Peyer's patch (tissue), 4 donors: ENCODE measurements around the gene SUGCT. TPM values are rescaled to one million over a fixed set of nuclear protein-coding genes. Genes with fewer than 3 reads are reported as not detected.

Experiments used
- DNase-seq, 3 donors: peaks; one replicate each; pipeline ENCODE4 v3.0.0-alpha.2; 2017 to 2019
- H3K27ac ChIP-seq, 4 donors: fragments of 200-600 bp; sonication (generic); one replicate each; pipeline ENCODE4 v1.5.1; 2016 to 2019
- H3K27me3 ChIP-seq, 2 donors: fragments of 200-600 bp; sonication (generic); one replicate each; pipeline ENCODE4 v1.5.1; 2019
- H3K36me3 ChIP-seq, 3 donors: fragments of 200-600 bp; sonication (generic); one replicate each; pipeline ENCODE4 v1.5.1; 2016 to 2019
- H3K4me1 ChIP-seq, 4 donors: fragments of 200-600 bp; sonication (generic); one replicate each; pipeline ENCODE4 v1.5.1; 2016 to 2019
- H3K4me3 ChIP-seq, 4 donors: fragments of 200-600 bp; sonication (generic); 1 replicate in 3 of 4; 2 replicates in 1 of 4; pipeline ENCODE4 v1.5.1; 2016 to 2019; ENCODE audit warnings: mild to moderate bottlenecking in 1 of 4
- H3K9me3 ChIP-seq, 4 donors: fragments of 200-600 bp; sonication (generic); one replicate each; pipeline ENCODE4 v1.5.1; 2016 to 2019; ENCODE audit warnings: mild to moderate bottlenecking in 1 of 4
- CTCF ChIP-seq, 6 experiments: fragments of 450-650 bp in 4 of 6; fragments of 200-600 bp in 2 of 6; sonication (generic) in 1 of 6; IDR thresholded peaks; one replicate each; pipeline ENCODE4 v1.5.1; 2017 to 2019; ENCODE audit warnings: antibody characterized with exemption in 6 of 6, mild to moderate bottlenecking in 3 of 6, moderate library complexity in 1 of 6
- POLR2A ChIP-seq, 2 donors: fragments of 450-650 bp; IDR thresholded peaks; one replicate each; pipeline ENCODE4 v1.5.1; 2017; ENCODE audit warnings: antibody characterized with exemption in 2 of 2, mild to moderate bottlenecking in 2 of 2, moderate library complexity in 2 of 2
- total RNA-seq, 4 donors: library from RNA; depleted of rRNA; stranded (reverse); fragments of >200 nt; gene quantifications; one replicate each; pipeline ENCODE4 v1.1.0, GENCODE V29; 2016

SUGCT gene
- total RNA-seq, 4 donors from 2014 or later: 6.4 to 8.9 (median 8.3) TPM; not detected in 1

DNA sequence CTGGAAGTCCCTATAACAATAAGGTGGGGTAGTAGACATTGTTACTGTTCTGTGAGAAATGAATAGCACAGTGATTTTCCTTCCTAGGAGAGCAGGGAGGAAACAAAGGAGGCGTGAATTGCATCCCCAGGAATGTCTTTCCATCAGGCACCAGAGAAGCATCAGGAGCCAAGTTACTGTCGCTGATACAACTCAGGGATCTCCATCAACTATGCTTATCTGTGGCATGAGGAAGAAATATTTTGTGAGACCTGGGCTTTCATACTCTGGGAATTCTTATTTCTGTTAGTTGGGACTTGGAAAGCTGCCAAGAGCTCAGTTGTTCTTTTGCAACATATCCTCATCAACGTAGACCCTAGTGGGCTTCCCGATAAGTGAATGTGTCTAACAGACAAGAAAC, 622.3 kb downstream of the SUGCT start:
- DNase-seq: no peak
- TF ChIP-seq CTCF (IDR thresholded peaks at IDR 0.05) (no peak), POLR2A (IDR thresholded peaks at IDR 0.05) (no peak)
- H3K4me1 ChIP-seq: no peaks in the 10 kb centered on the region
- H3K27ac ChIP-seq: no peak overlapping the region
- H3K27me3 ChIP-seq: no peaks in the 10 kb centered on the region
- no peaks in the 10 kb centered on the region for H3K9me3 ChIP-seq
- H3K36me3 ChIP-seq: no peaks in the 10 kb centered on the region
- H3K4me3 ChIP-seq: no peak overlapping the region

DNA sequence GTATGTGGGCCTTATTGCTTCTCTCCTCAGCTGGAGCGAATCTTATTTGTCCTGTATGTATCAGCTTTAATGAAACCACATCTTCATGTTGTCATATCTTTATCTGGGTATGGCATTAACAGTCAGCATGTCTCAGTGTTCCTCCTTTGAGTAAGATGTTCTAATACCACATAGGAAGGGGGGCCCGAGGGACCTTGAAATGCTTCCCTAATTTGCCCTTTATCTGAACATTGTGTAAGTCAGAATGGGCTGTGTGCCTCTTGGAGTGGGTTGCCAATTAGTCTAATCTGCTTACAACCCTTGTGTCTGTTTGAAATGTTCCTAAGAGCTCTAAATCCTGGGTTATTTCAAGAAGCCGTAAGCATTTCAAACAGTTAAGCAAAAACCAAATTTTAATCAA, 623.8 kb downstream of the SUGCT start:
- H3K4me3 ChIP-seq: no peak overlapping the region
- H3K27ac ChIP-seq: no peak overlapping the region
- no peak for DNase-seq
- TF ChIP-seq POLR2A (IDR thresholded peaks at IDR 0.05) (no peak), CTCF (IDR thresholded peaks at IDR 0.05) (no peak)
- H3K9me3 ChIP-seq: no peaks in the 10 kb centered on the region
- no peaks in the 10 kb centered on the region for H3K27me3 ChIP-seq
- no peaks in the 10 kb centered on the region for H3K36me3 ChIP-seq
- H3K4me1 ChIP-seq: no peaks in the 10 kb centered on the region

DNA sequence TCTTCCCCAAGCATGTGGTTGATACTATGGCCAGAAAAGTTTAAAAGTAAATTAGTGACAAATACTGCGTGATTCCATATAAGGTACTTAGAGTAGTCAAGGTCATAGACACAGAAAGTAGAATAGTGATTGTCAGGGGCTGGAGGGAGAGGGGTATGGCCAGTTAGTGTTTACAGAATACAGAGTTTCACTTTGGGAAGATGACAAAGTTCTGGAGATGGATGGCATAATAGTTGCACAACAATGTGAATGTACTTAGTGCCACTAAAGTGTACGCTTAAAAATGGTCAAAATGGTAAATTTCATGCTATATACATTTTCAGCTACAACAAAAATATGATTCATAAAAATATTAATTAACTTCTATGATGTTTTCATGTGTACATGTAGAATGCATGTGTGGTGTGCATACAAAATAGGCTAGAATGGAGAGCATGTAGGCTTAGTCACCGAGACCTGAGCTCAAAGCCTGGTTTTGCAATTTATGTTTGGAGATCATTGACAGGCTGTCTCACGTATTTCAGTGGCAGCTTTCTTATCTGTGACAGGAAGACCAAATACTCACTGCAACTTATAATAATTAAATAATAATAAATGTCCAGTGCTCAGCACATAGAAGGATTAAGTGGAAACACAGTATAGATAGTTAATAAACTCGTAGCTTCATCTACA, 625.6 kb downstream of the SUGCT start:
- H3K27me3 ChIP-seq: no peaks in the 10 kb centered on the region
- TF ChIP-seq CTCF (IDR thresholded peaks at IDR 0.05): no peak
- TF ChIP-seq POLR2A (IDR thresholded peaks at IDR 0.05): no peak

DNA sequence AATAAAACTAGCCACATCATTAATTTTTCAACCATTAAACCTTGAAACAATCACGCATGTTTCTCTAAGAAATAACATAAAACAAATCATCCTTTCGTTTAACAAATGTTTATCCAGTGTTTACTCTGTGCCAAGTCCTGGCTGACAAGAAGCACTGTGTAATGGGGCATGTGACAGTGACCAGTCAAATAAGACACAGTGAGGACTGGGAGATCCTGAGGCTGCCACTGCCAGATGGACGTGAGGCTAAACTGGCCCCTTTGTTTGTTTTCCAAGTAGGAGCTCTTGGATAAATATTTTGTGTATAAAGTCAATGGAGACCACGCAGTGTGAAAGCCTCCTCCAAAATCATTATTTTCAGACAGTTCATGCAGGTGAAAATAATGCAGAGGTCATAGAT, 626.2 kb downstream of the SUGCT start:
- no peak overlapping the region for H3K27ac ChIP-seq
- no peak overlapping the region for H3K4me3 ChIP-seq
- H3K36me3 ChIP-seq: no peaks in the 10 kb centered on the region
- no peaks in the 10 kb centered on the region for H3K4me1 ChIP-seq
- no peaks in the 10 kb centered on the region for H3K27me3 ChIP-seq
- TF ChIP-seq CTCF (IDR thresholded peaks at IDR 0.05): no peak
- no peaks in the 10 kb centered on the region for H3K9me3 ChIP-seq
- DNase-seq: no peak

More for the DNA sequence above, 625.6 kb downstream of the SUGCT start:
- no peaks in the 10 kb centered on the region for H3K9me3 ChIP-seq
- no peak overlapping the region for H3K4me3 ChIP-seq
- no peaks in the 10 kb centered on the region for H3K4me1 ChIP-seq
- H3K36me3 ChIP-seq: no peaks in the 10 kb centered on the region
- no peak overlapping the region for H3K27ac ChIP-seq
- DNase-seq: no peak

- Histone ChIP-seq H3K27ac (no peak overlapping the region), H3K4me3 (no peak overlapping the region), H3K27me3 (no peaks in the 10 kb centered on the region), H3K36me3 (no peaks in the 10 kb centered on the region), H3K9me3 (no peaks in the 10 kb centered on the region), H3K4me1 (no peaks in the 10 kb centered on the region)
- no peak for DNase-seq
- no peak for TF ChIP-seq POLR2A (IDR thresholded peaks at IDR 0.05)
- peak in 2 of 6 experiments; percentile 23 to 24 for TF ChIP-seq CTCF (IDR thresholded peaks at IDR 0.05)
Observed at GRCh38 chr7:40761762-40762560, 627.2 kb downstream of the SUGCT start.
